ENCODE data around the gene INPP5J. TPM values are rescaled to one million over a fixed set of nuclear protein-coding genes. Genes with fewer than 3 reads are reported as not detected.

The INPP5J gene
- total and polyA plus RNA-seq, 4 donors = 1.2 to 6.5 (median 2.1) TPM

DNA sequence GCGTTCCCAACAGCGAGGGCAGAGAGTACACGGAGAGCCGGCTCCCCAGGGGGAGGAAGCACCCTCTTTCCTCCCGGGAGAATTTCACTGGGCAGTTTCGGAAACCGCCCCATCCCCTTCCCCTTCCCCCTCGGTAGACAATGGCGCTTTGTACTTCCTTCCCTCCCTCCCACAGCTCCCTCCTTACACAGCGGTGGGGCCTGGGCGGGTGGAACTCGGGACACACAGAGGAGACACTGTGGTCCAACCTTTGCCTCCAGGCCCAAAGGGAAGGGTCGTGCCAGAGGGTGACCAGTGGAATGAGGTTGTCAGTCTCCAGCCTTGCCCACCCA lies 37.3 kb upstream of the INPP5J start:
- Histone ChIP-seq H3K27me3 (ENCODE audit: control insufficient read depth in 3 of 3, insufficient read depth in 3 of 3, low read length in 2 of 3) (no peaks in the 10 kb centered on the region), H3K27ac (ENCODE audit: low read depth in 1 of 2, low read length in 1 of 2) (peak overlapping the region; percentile 45 to 86), H3K4me1 (ENCODE audit: control insufficient read depth in 5 of 5, insufficient read depth in 5 of 5, low read length in 5 of 5) (peaks cover 7 to 39% (median 20%) of the 10 kb centered on the region in 5 donors), H3K9ac (ENCODE audit: insufficient read depth in 1 of 2, low read length in 2 of 2) (peak overlapping the region in 1 of 2 donors; percentile 61), H3K9me3 (ENCODE audit: control insufficient read depth in 4 of 4, insufficient read depth in 3 of 4, low read length in 3 of 4) (no peaks in the 10 kb centered on the region), H3K4me3 (peak overlapping the region; percentile 62), H3K36me3 (ENCODE audit: control insufficient read depth in 4 of 4, insufficient read depth in 4 of 4, low read length in 4 of 4) (peaks cover 4 to 27% (median 22%) of the 10 kb centered on the region in 4 donors)
- DNase-seq (peak in 1 of 3 donors; percentile 50), ATAC-seq (ENCODE audit: insufficient read depth, low FRiP score) (no peak)
- TF ChIP-seq, protein P1, sequence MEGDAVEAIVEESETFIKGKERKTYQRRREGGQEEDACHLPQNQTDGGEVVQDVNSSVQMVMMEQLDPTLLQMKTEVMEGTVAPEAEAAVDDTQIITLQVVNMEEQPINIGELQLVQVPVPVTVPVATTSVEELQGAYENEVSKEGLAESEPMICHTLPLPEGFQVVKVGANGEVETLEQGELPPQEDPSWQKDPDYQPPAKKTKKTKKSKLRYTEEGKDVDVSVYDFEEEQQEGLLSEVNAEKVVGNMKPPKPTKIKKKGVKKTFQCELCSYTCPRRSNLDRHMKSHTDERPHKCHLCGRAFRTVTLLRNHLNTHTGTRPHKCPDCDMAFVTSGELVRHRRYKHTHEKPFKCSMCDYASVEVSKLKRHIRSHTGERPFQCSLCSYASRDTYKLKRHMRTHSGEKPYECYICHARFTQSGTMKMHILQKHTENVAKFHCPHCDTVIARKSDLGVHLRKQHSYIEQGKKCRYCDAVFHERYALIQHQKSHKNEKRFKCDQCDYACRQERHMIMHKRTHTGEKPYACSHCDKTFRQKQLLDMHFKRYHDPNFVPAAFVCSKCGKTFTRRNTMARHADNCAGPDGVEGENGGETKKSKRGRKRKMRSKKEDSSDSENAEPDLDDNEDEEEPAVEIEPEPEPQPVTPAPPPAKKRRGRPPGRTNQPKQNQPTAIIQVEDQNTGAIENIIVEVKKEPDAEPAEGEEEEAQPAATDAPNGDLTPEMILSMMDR (IDR thresholded peaks at IDR 0.05; ENCODE audit: control extremely low read depth, extremely low read depth) = no peak
- 8 to 14% methylated on average over 10 to 13 of the region's 13 CpGs for WGBS, 2 donors

DNA sequence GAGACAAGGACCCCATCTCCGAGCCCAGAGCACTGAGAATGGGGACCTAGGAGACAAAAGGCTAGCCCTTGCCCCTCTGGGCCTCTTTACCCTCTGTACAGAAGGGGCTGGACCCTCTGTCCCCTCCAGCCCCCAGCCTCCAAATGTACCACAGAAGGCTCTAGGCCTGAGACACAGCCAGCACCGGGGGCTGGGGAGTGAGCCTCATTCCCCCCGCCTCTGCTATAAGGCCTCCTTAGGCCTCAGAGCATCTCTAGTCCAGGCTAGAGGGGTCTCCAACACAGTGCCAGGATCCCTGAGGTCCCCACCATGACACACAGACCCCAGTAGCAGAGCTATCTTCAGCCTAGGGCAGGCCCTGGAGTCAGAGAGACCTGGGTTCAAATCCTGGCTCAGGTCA lies 36.8 kb upstream of the INPP5J start:
- H3K9me3 ChIP-seq (ENCODE audit: control insufficient read depth in 4 of 4, insufficient read depth in 3 of 4, low read length in 3 of 4) = no peaks in the 10 kb centered on the region
- no peaks in the 10 kb centered on the region for H3K27me3 ChIP-seq (ENCODE audit: control insufficient read depth in 3 of 3, insufficient read depth in 3 of 3, low read length in 2 of 3)
- TF ChIP-seq, protein P1 (IDR thresholded peaks at IDR 0.05; ENCODE audit: control extremely low read depth, extremely low read depth) = no peak
- ATAC-seq (ENCODE audit: insufficient read depth, low FRiP score) (no peak), DNase-seq (no peak)
- 84 to 90% methylated on average over 3 of the region's 3 CpGs for WGBS, 2 donors
- H3K36me3 ChIP-seq (ENCODE audit: control insufficient read depth in 4 of 4, insufficient read depth in 4 of 4, low read length in 4 of 4) = peaks cover 4 to 30% (median 26%) of the 10 kb centered on the region in 4 donors
- peak overlapping the region in 1 of 2 donors; percentile 61 for H3K9ac ChIP-seq (ENCODE audit: insufficient read depth in 1 of 2, low read length in 2 of 2)
- peaks cover 7 to 35% (median 19%) of the 10 kb centered on the region in 5 donors for H3K4me1 ChIP-seq (ENCODE audit: control insufficient read depth in 5 of 5, insufficient read depth in 5 of 5, low read length in 5 of 5)
- H3K27ac ChIP-seq (ENCODE audit: low read depth in 1 of 2, low read length in 1 of 2) = peak overlapping the region; percentile 45 to 49
- no peak overlapping the region for H3K4me3 ChIP-seq

- peaks cover 4 to 38% (median 34%) of the 10 kb centered on the region in 4 donors for H3K36me3 ChIP-seq (ENCODE audit: control insufficient read depth in 4 of 4, insufficient read depth in 4 of 4, low read length in 4 of 4)
- no peak overlapping the region for H3K9ac ChIP-seq (ENCODE audit: insufficient read depth in 1 of 2, low read length in 2 of 2)
- H3K4me3 ChIP-seq = no peak overlapping the region
- H3K9me3 ChIP-seq (ENCODE audit: control insufficient read depth in 4 of 4, insufficient read depth in 3 of 4, low read length in 3 of 4) = no peaks in the 10 kb centered on the region
- peak overlapping the region in 1 of 2 donors; percentile 26 for H3K27ac ChIP-seq (ENCODE audit: low read depth in 1 of 2, low read length in 1 of 2)
- no peak for DNase-seq
- ATAC-seq (ENCODE audit: insufficient read depth, low FRiP score) = no peak
- TF ChIP-seq, protein P1 (IDR thresholded peaks at IDR 0.05; ENCODE audit: control extremely low read depth, extremely low read depth) = no peak
- H3K4me1 ChIP-seq (ENCODE audit: control insufficient read depth in 5 of 5, insufficient read depth in 5 of 5, low read length in 5 of 5) = peaks cover 7 to 32% (median 19%) of the 10 kb centered on the region in 5 donors
- WGBS, 2 donors = 78 to 80% methylated on average over 8 of the region's 8 CpGs
- H3K27me3 ChIP-seq (ENCODE audit: control insufficient read depth in 3 of 3, insufficient read depth in 3 of 3, low read length in 2 of 3) = no peaks in the 10 kb centered on the region
These were observed 35.9 kb upstream of the INPP5J start for GRCh38 chr22:31086703-31087330.

Data from lung (tissue), 12 donors.